Fibroblast of lung (primary cell): ENCODE measurements around the gene LLCFC1.

Experiments
- EZH2 ChIP-seq: IDR thresholded peaks from 2 replicates; pipeline ENCODE4 v1.5.1; 2012; ENCODE audit warnings: low read length, control low read depth, mild to moderate bottlenecking; ENCODE audit errors: missing control alignments
- TF ChIP-seq, protein P1 (sequence below), 2 donors: IDR thresholded peaks in 1 of 2; conservative IDR thresholded peaks in 1 of 2; 1 replicate in 1 of 2; 2 replicates in 1 of 2; pipeline ENCODE4 v1.5.1; 2011 to 2012; ENCODE audit warnings: low read length in 2 of 2, control low read depth in 1 of 2, inconsistent platforms in 1 of 2, low read depth in 1 of 2, mild to moderate bottlenecking in 1 of 2

DNA sequence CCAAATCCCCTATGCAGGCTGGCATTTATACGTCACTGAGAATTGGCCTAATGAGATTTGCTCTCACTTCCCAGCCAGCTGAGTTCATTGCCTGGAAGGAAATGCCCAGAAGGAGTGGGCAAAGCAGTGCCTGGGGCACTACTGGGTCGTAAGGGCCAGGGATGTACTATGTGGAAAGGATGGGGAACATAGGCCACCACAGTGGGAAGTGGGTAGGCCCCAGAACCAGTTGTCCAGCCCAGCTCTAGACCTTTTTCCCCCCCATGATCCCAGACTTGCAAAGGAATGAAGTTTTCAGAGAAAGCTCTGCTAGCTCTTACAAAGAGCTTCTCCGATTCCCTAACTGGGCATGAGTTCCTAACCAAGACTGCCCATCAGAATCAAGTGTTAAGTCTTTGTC, 19.6 kb upstream of the LLCFC1 start:
- TF ChIP-seq, protein P1, sequence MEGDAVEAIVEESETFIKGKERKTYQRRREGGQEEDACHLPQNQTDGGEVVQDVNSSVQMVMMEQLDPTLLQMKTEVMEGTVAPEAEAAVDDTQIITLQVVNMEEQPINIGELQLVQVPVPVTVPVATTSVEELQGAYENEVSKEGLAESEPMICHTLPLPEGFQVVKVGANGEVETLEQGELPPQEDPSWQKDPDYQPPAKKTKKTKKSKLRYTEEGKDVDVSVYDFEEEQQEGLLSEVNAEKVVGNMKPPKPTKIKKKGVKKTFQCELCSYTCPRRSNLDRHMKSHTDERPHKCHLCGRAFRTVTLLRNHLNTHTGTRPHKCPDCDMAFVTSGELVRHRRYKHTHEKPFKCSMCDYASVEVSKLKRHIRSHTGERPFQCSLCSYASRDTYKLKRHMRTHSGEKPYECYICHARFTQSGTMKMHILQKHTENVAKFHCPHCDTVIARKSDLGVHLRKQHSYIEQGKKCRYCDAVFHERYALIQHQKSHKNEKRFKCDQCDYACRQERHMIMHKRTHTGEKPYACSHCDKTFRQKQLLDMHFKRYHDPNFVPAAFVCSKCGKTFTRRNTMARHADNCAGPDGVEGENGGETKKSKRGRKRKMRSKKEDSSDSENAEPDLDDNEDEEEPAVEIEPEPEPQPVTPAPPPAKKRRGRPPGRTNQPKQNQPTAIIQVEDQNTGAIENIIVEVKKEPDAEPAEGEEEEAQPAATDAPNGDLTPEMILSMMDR (conservative IDR thresholded peaks at IDR 0.05 in 1 of 2, IDR thresholded peaks at IDR 0.05 in 1 of 2; ENCODE audit: low read depth in 1 of 2, low read length in 2 of 2), result no peak
- TF ChIP-seq EZH2, result no peak
